Kidney epithelial cell (primary cell): ENCODE results near the gene SPSB2. TPM values are rescaled to one million over a fixed set of nuclear protein-coding genes. Genes with fewer than 3 reads are reported as not detected.
"Not testable (repeated sequence)": the region's sequence is repeated elsewhere in the genome, so short reads cannot be mapped to it uniquely, and the experiment has no call there.

Experiments
- DNase-seq: peaks from one replicate; pipeline ENCODE4 v3.0.0-alpha.2; 2010; ENCODE audit warnings: low read depth
- H3K27me3 ChIP-seq: 2 replicates; pipeline ENCODE4 v1.6.0; 2011; ENCODE audit warnings: low read length; ENCODE audit not compliant: control insufficient read depth, insufficient read depth
- H3K36me3 ChIP-seq: 2 replicates; pipeline ENCODE4 v1.5.1; 2011; ENCODE audit warnings: low read length; ENCODE audit not compliant: control insufficient read depth, insufficient read depth
- H3K4me3 ChIP-seq: 2 replicates; pipeline ENCODE4 v1.5.1; 2011; ENCODE audit warnings: low read depth, mild to moderate bottlenecking, control low read depth, low read length
- CTCF ChIP-seq: IDR thresholded peaks from 2 replicates; pipeline ENCODE4 v1.5.1; 2011; ENCODE audit warnings: mild to moderate bottlenecking, moderate library complexity, low read length, control low read depth, inconsistent platforms; ENCODE audit not compliant: insufficient read depth, poor library complexity, severe bottlenecking
- total RNA-seq: library from RNA; depleted of rRNA; stranded (reverse); fragments of >200 nt; gene quantifications from 2 replicates; pipeline ENCODE4 v1.2.3, GENCODE V29; 2015

SPSB2 gene
- total RNA-seq, 1 donor from 2014 or later, result 10.1 TPM

DNA sequence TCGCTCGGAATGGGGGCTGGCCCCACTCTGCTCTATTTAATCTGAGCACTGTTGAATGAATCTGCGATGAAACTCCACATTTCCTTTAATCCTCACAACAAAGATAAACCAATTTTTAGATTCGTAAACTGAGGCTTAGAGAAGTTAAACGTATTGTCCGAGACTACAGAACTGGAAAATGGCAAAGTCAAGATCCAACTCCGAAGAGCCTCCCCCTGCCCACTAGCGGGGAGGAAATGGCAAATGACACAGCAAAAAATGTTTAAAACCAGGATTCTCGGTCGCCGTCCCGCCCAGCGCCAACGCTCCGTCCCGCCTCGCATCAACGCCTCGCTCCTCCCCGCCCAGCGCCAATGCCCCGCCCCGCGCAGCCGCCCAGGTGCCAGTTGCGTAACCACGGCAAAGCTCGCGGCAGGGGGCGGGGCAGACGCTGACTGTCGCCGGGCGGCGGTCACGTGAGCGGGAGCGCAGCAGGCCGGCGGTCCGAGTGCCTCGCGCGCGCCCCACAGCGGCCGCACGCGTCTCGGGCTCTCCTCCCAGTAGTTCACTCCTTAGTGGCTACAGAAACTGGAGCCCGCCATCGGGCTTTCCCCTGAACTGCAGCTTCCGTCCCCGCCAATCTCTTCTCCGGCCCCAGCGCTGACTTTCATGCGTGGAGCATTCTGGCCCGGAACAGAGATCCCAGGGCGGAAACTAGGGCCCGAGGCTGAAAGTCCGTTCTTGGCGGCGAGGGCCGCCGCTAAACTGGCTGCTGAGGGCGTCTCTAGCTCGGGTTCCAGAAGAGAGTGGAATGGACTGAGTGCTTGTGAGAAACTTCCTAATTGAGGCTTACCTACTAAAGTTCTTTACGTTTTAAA lies 17.9 kb upstream of the SPSB2 start:
- TF ChIP-seq CTCF, result peak; percentile 47
- H3K27me3 ChIP-seq, result no peaks in the 10 kb centered on the region
- DNase-seq, result no peak
- peak overlapping the region; percentile 42 for H3K4me3 ChIP-seq
- no peaks in the 10 kb centered on the region for H3K36me3 ChIP-seq

GRCh38 chr12:6889775-6890573 lies 16.9 kb upstream of the SPSB2 start:
- not testable (repeated sequence) for DNase-seq, H3K27me3 ChIP-seq, H3K4me3 ChIP-seq, H3K36me3 ChIP-seq

- DNase-seq, H3K27me3 ChIP-seq, H3K36me3 ChIP-seq, H3K4me3 ChIP-seq: not testable (repeated sequence)
These were observed 15.7 kb upstream of the SPSB2 start for GRCh38 chr12:6888794-6889193.

DNA sequence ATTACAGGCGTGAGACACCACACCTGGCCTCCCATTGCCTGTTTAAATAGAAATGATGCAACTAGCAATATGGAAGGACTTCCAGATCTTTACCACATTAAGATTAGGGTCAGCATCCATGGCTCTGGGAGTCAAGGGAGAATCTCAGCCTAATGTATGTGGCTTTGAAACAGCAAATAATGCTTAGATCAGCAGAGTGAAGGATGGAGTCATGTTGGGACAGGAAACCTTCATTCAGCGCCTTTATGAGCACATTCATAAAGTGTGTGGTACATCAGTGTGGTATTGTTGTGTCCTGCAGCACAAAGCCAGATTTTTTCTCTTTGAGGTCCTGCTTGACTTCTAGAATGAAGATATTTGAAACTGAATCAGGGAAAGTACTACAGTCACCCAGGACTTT lies 15.3 kb upstream of the SPSB2 start:
- no peaks in the 10 kb centered on the region for H3K27me3 ChIP-seq
- DNase-seq, result no peak
- no peak for TF ChIP-seq CTCF
- no peaks in the 10 kb centered on the region for H3K36me3 ChIP-seq
- no peak overlapping the region for H3K4me3 ChIP-seq

DNA sequence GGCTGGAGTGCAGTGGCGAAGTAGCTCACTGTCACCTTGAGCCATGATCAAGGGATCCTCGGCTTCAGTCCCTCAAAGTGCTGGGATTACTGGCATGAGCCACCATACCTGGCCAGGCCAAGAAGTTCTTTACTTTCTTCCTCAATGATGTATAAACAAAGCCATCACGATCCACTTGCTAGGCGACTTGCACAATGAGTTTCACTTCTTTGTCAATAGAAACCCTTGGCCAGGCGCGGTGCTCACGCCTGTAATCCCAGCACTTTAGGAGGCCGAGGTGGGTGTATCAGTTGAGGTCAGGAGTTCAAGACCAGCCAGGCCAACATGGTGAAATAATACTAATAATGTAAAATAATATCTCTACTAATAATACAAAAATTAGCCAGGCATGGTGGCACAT lies 14.4 kb upstream of the SPSB2 start:
- TF ChIP-seq CTCF, result no peak
- no peaks in the 10 kb centered on the region for H3K27me3 ChIP-seq
- H3K4me3 ChIP-seq, result no peak overlapping the region
- H3K36me3 ChIP-seq, result no peaks in the 10 kb centered on the region
- DNase-seq, result no peak

GRCh38 chr12:6886206-6886999 lies 13.3 kb upstream of the SPSB2 start:
- H3K36me3 ChIP-seq, DNase-seq, H3K27me3 ChIP-seq, H3K4me3 ChIP-seq: not testable (repeated sequence)

- H3K4me3 ChIP-seq, result no peak overlapping the region
- no peaks in the 10 kb centered on the region for H3K36me3 ChIP-seq
- no peak for TF ChIP-seq CTCF
- H3K27me3 ChIP-seq, result no peaks in the 10 kb centered on the region
- no peak for DNase-seq
These were observed 11.4 kb upstream of the SPSB2 start for GRCh38 chr12:6884539-6884938.
